ENCODE data around the gene TMEM184A. TPM values are rescaled to one million over a fixed set of nuclear protein-coding genes. Genes with fewer than 3 reads are reported as not detected.

The TMEM184A gene
- total and polyA plus RNA-seq, 2 donors (not counting 3 experiments of a cell fraction or from before 2014, with no cell fraction given): 0.48 TPM; not detected in 1

- TF ChIP-seq GATA2 (IDR thresholded peaks at IDR 0.05; ENCODE audit: insufficient read depth, insufficient read length, low read depth, low read length) (no peak), JUN (IDR thresholded peaks at IDR 0.05; ENCODE audit: borderline replicate concordance, insufficient read depth, insufficient read length, low read depth) (no peak), POLR2AphosphoS5 (IDR thresholded peaks at IDR 0.05; ENCODE audit: insufficient read depth, low read depth, low read length) (no peak), POLR2A (IDR thresholded peaks at IDR 0.05; ENCODE audit: low read depth, low read length) (no peak), MYC (IDR thresholded peaks at IDR 0.05; ENCODE audit: low read depth, low read length) (no peak), EZH2 (IDR thresholded peaks at IDR 0.05; ENCODE audit: borderline replicate concordance, low read depth, low read length, severe bottlenecking) (no peak), FOS (IDR thresholded peaks at IDR 0.05; ENCODE audit: borderline replicate concordance, insufficient read depth, low read length) (no peak)
- TF ChIP-seq, protein P1, sequence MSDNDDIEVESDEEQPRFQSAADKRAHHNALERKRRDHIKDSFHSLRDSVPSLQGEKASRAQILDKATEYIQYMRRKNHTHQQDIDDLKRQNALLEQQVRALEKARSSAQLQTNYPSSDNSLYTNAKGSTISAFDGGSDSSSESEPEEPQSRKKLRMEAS (IDR thresholded peaks at IDR 0.05; ENCODE audit: insufficient read depth, insufficient read length): no peak
- TF ChIP-seq, protein P2, sequence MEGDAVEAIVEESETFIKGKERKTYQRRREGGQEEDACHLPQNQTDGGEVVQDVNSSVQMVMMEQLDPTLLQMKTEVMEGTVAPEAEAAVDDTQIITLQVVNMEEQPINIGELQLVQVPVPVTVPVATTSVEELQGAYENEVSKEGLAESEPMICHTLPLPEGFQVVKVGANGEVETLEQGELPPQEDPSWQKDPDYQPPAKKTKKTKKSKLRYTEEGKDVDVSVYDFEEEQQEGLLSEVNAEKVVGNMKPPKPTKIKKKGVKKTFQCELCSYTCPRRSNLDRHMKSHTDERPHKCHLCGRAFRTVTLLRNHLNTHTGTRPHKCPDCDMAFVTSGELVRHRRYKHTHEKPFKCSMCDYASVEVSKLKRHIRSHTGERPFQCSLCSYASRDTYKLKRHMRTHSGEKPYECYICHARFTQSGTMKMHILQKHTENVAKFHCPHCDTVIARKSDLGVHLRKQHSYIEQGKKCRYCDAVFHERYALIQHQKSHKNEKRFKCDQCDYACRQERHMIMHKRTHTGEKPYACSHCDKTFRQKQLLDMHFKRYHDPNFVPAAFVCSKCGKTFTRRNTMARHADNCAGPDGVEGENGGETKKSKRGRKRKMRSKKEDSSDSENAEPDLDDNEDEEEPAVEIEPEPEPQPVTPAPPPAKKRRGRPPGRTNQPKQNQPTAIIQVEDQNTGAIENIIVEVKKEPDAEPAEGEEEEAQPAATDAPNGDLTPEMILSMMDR (IDR thresholded peaks at IDR 0.05; ENCODE audit: extremely low read depth in 1 of 2, insufficient read depth in 1 of 2, low read depth in 1 of 2, low read length in 2 of 2): no peak
- POLR2A ChIA-PET: no interaction called here
- DNase-seq (ENCODE audit: low read depth, low spot score) (no peak), FAIRE-seq (no peak)
- H3K36me3 ChIP-seq (ENCODE audit: control insufficient read depth in 2 of 2, extremely low read depth in 1 of 2, insufficient read depth in 2 of 2, low read length in 2 of 2): no peaks in the 10 kb centered on the region
- no peak overlapping the region for H3K27ac ChIP-seq (ENCODE audit: insufficient read depth, low read depth, low read length)
- no peaks in the 10 kb centered on the region for H3K9me3 ChIP-seq (replicated peaks; ENCODE audit: control insufficient read depth, insufficient read depth, low read length)
- H3K27me3 ChIP-seq (ENCODE audit: control insufficient read depth in 2 of 2, insufficient read depth in 2 of 2, low read length in 2 of 2): peaks cover 7 to 10% of the 10 kb centered on the region in 2 experiments
- BruUV-seq (replicated peaks): no TSS peak
- no peaks in the 10 kb centered on the region for H4K20me1 ChIP-seq (replicated peaks; ENCODE audit: control insufficient read depth, extremely low read depth, insufficient read depth, low read length)
- H3K79me2 ChIP-seq (ENCODE audit: control insufficient read depth, insufficient read depth, low read length): no peaks in the 10 kb centered on the region
- H3K4me3 ChIP-seq (replicated peaks in 1 of 3; ENCODE audit: insufficient read depth in 1 of 3, low read depth in 1 of 3, low read length in 3 of 3): no peak overlapping the region
- no peaks in the 10 kb centered on the region for H3K9me1 ChIP-seq (replicated peaks; ENCODE audit: control insufficient read depth, extremely low read depth, insufficient read depth, low read length)
- CTCF ChIA-PET: interaction anchor here (1.2 kb wide), 1 partner anchor 17 kb away, joined by 4 read pairs; no protein-coding TSS in a partner anchor
- no peak overlapping the region for H2AFZ ChIP-seq (ENCODE audit: low read depth, low read length)
- H3K4me2 ChIP-seq (ENCODE audit: insufficient read depth, low read length): no peak overlapping the region
- dilution Hi-C loops (cut with MboI; ENCODE audit: extremely low pct_ligation_motif_present, low sequenced_read_pairs) (no loop called here), intact Hi-C loops (cut with micrococcal nuclease) (no loop called here)
- H3K4me1 ChIP-seq (ENCODE audit: control insufficient read depth, extremely low read depth, insufficient read depth, low read length): no peaks in the 10 kb centered on the region
- H3K9ac ChIP-seq (replicated peaks; ENCODE audit: extremely low read depth, insufficient read depth, low read length): no peak overlapping the region
These were observed 40.4 kb upstream of the TMEM184A start for GRCh38 chr7:1596181-1597043.

All from endothelial cell of umbilical vein (primary cell).